ENCODE results near the gene PASK.
"Not testable (repeated sequence)": the region's sequence is repeated elsewhere in the genome, so short reads cannot be mapped to it uniquely, and the experiment has no call there.

The PASK gene

GRCh38 chr2:241148891-241149674 lies at the start of gene PASK:
TSS of gene PASK (minus strand) at chr2:241149472. CDS start at chr2:241143032, 6,440 bp downstream.
- H3K36me3 ChIP-seq: peaks cover 21% of the 10 kb centered on the region
- H3K9ac ChIP-seq: peak within 1 kb of the TSS; percentile 84
- H3K27ac ChIP-seq: peak within 1 kb of the TSS; percentile 82
- no peaks in the 10 kb centered on the region for H3K9me3 ChIP-seq
- H4K20me1 ChIP-seq: peaks cover 44% of the 10 kb centered on the region
- no peaks in the 10 kb centered on the region for H3K27me3 ChIP-seq
- TF ChIP-seq Cebpa-rat (IDR thresholded peaks at IDR 0.05): no peak
- peaks cover 49% of the 10 kb centered on the region for H3K4me1 ChIP-seq
- peak within 1 kb of the TSS; percentile 93 for H3K4me3 ChIP-seq
- peak within 1 kb of the TSS; percentile 98 for H3K4me2 ChIP-seq

- Histone ChIP-seq H3K9ac (no peak overlapping the region), H3K27me3 (no peaks in the 10 kb centered on the region), H3K36me3 (no peaks in the 10 kb centered on the region), H3K4me3 (no peak overlapping the region), H3K4me2 (no peak overlapping the region), H3K9me3 (no peaks in the 10 kb centered on the region), H3K27ac (no peak overlapping the region), H3K4me1 (peaks cover 9% of the 10 kb centered on the region; the same call in 1 of the 2 replicates), H4K20me1 (no peaks in the 10 kb centered on the region)
- no peak for TF ChIP-seq Cebpa-rat (IDR thresholded peaks at IDR 0.05)
Measured at GRCh38 chr2:241198381-241199279, 49.4 kb upstream of the PASK start.

- Histone ChIP-seq H3K4me2 (no peak overlapping the region), H4K20me1 (no peaks in the 10 kb centered on the region), H3K27me3 (no peaks in the 10 kb centered on the region), H3K36me3 (no peaks in the 10 kb centered on the region), H3K4me3 (no peak overlapping the region), H3K27ac (no peak overlapping the region), H3K9me3 (no peaks in the 10 kb centered on the region), H3K4me1 (peaks cover 9% of the 10 kb centered on the region; the same call in 1 of the 2 replicates), H3K9ac (no peak overlapping the region)
- no peak for TF ChIP-seq Cebpa-rat (IDR thresholded peaks at IDR 0.05)
Measured at GRCh38 chr2:241197947-241198346, 48.7 kb upstream of the PASK start.

GRCh38 chr2:241197246-241197645 lies 48.0 kb upstream of the PASK start:
- H3K27ac ChIP-seq, H3K9me3 ChIP-seq, H4K20me1 ChIP-seq, H3K4me1 ChIP-seq, H3K4me3 ChIP-seq, H3K27me3 ChIP-seq, H3K36me3 ChIP-seq, H3K9ac ChIP-seq, H3K4me2 ChIP-seq: not testable (repeated sequence)

- Histone ChIP-seq H3K27me3 (no peaks in the 10 kb centered on the region), H3K9me3 (no peaks in the 10 kb centered on the region), H3K27ac (no peak overlapping the region), H3K36me3 (no peaks in the 10 kb centered on the region), H4K20me1 (no peaks in the 10 kb centered on the region), H3K9ac (no peak overlapping the region), H3K4me1 (no peaks in the 10 kb centered on the region), H3K4me2 (no peak overlapping the region), H3K4me3 (no peak overlapping the region)
- TF ChIP-seq Cebpa-rat (IDR thresholded peaks at IDR 0.05): no peak
Measured at GRCh38 chr2:241195506-241196130, 46.3 kb upstream of the PASK start.

- no peaks in the 10 kb centered on the region for H3K9me3 ChIP-seq
- no peaks in the 10 kb centered on the region for H4K20me1 ChIP-seq
- no peak overlapping the region for H3K9ac ChIP-seq
- TF ChIP-seq Cebpa-rat (IDR thresholded peaks at IDR 0.05): no peak
- H3K27ac ChIP-seq: no peak overlapping the region
- no peak overlapping the region for H3K4me2 ChIP-seq
- H3K36me3 ChIP-seq: no peaks in the 10 kb centered on the region
- no peaks in the 10 kb centered on the region for H3K27me3 ChIP-seq
- no peak overlapping the region for H3K4me3 ChIP-seq
- H3K4me1 ChIP-seq: no peaks in the 10 kb centered on the region
Measured at GRCh38 chr2:241194811-241195210, 45.5 kb upstream of the PASK start.

GRCh38 chr2:241193271-241193670 lies 44.0 kb upstream of the PASK start:
- Histone ChIP-seq H3K27me3 (no peaks in the 10 kb centered on the region), H3K27ac (no peak overlapping the region), H3K9me3 (no peaks in the 10 kb centered on the region), H3K36me3 (no peaks in the 10 kb centered on the region), H3K4me1 (peaks cover 7% of the 10 kb centered on the region), H3K4me3 (no peak overlapping the region), H3K4me2 (no peak overlapping the region), H3K9ac (no peak overlapping the region), H4K20me1 (no peaks in the 10 kb centered on the region)
- no peak for TF ChIP-seq Cebpa-rat (IDR thresholded peaks at IDR 0.05)

GRCh38 chr2:241191081-241191480 lies 41.8 kb upstream of the PASK start:
- H3K27me3 ChIP-seq: no peaks in the 10 kb centered on the region
- no peak overlapping the region for H3K4me2 ChIP-seq
- no peak overlapping the region for H3K9ac ChIP-seq
- no peaks in the 10 kb centered on the region for H4K20me1 ChIP-seq
- H3K9me3 ChIP-seq: no peaks in the 10 kb centered on the region
- peaks cover 24% of the 10 kb centered on the region for H3K4me1 ChIP-seq
- no peak overlapping the region for H3K4me3 ChIP-seq
- H3K27ac ChIP-seq: no peak overlapping the region
- no peaks in the 10 kb centered on the region for H3K36me3 ChIP-seq
- no peak for TF ChIP-seq Cebpa-rat (IDR thresholded peaks at IDR 0.05)

GRCh38 chr2:241190291-241190981 lies 41.2 kb upstream of the PASK start:
- no peak overlapping the region for H3K4me2 ChIP-seq
- no peaks in the 10 kb centered on the region for H3K9me3 ChIP-seq
- H3K4me1 ChIP-seq: peaks cover 24% of the 10 kb centered on the region
- no peak overlapping the region for H3K9ac ChIP-seq
- no peaks in the 10 kb centered on the region for H4K20me1 ChIP-seq
- H3K27me3 ChIP-seq: no peaks in the 10 kb centered on the region
- H3K36me3 ChIP-seq: no peaks in the 10 kb centered on the region
- H3K4me3 ChIP-seq: no peak overlapping the region
- TF ChIP-seq Cebpa-rat (IDR thresholded peaks at IDR 0.05): no peak
- H3K27ac ChIP-seq: no peak overlapping the region

Measured in BLaER1 (cell line).